PC-9 (cell line): ENCODE data around the gene LCOR. TPM values are rescaled to one million over a fixed set of nuclear protein-coding genes. Genes with fewer than 3 reads are reported as not detected.

Experiments
- BruUV-seq: library from RNA; stranded (reverse); fragments of 400-500 nt; replicated peaks from 2 replicates; lab custom pipeline; 2021; lab: Mats Ljungman, UMichigan
- CTCF ChIA-PET: fragments of 300-600 bp; sonication (Branson Sonifier 250); formaldehyde crosslinking; loops from one replicate; lab custom pipeline; 2022; ENCODE audit warnings: antibody characterized with exemption; lab: Charles Lee
- POLR2A ChIA-PET: fragments of 300-600 bp; sonication (Branson Sonifier 250); formaldehyde crosslinking; loops from one replicate; lab custom pipeline; 2022; ENCODE audit warnings: antibody characterized with exemption; ENCODE audit not compliant: unreplicated experiment; lab: Charles Lee
- DNase-seq, 2 experiments: peaks; one replicate each; pipeline versions ENCODE4 v3.0.0 to v3.0.0-alpha.2; 2015 to 2022; ENCODE audit warnings: mixed read lengths in 1 of 2
- H2AFZ ChIP-seq: fragments of 200-600 bp; sonication (generic); 2 replicates; pipeline ENCODE4 v1.8.1; 2017; ENCODE audit warnings: antibody characterized with exemption
- H3F3A ChIP-seq: fragments of 200-600 bp; sonication (generic); 2 replicates; pipeline ENCODE4 v1.8.1; 2017; ENCODE audit warnings: antibody characterized with exemption, mild to moderate bottlenecking, low read depth; ENCODE audit not compliant: insufficient read depth
- H3K27ac ChIP-seq: fragments of 200-600 bp; sonication (generic); 2 replicates; pipeline ENCODE4 v1.6.1; 2016; ENCODE audit warnings: mixed run types
- H3K27me3 ChIP-seq: fragments of 200-600 bp; sonication (generic); 2 replicates; pipeline ENCODE4 v1.6.1; 2016; ENCODE audit warnings: low read depth, mixed run types; ENCODE audit not compliant: insufficient read depth
- H3K36me3 ChIP-seq: fragments of 200-600 bp; sonication (generic); 2 replicates; pipeline ENCODE4 v1.6.1; 2016; ENCODE audit warnings: low read depth, mixed run types
- H3K4me1 ChIP-seq: fragments of 200-600 bp; sonication (generic); replicated peaks from 2 replicates; pipeline ENCODE4 v1.6.1; 2016; ENCODE audit warnings: mixed run types; ENCODE audit not compliant: insufficient read depth
- H3K4me2 ChIP-seq: fragments of 200-600 bp; sonication (generic); 2 replicates; pipeline ENCODE4 v1.6.1; 2017; ENCODE audit warnings: mixed run types
- H3K4me3 ChIP-seq: fragments of 200-600 bp; sonication (generic); 2 replicates; pipeline ENCODE4 v1.6.1; 2016; ENCODE audit warnings: mixed run types
- H3K79me2 ChIP-seq: fragments of 200-600 bp; sonication (generic); 2 replicates; pipeline ENCODE4 v1.6.1; 2017; ENCODE audit warnings: low read depth, mixed run types
- H3K9me2 ChIP-seq: fragments of 200-600 bp; sonication (generic); 2 replicates; pipeline ENCODE4 v1.8.1; 2017; ENCODE audit warnings: mild to moderate bottlenecking; ENCODE audit not compliant: insufficient read depth
- H3K9me3 ChIP-seq: fragments of 200-600 bp; sonication (generic); 2 replicates; pipeline ENCODE4 v1.8.1; 2016; ENCODE audit warnings: low read depth; ENCODE audit not compliant: insufficient read depth
- H4K20me1 ChIP-seq: fragments of 200-600 bp; sonication (generic); 2 replicates; pipeline ENCODE4 v1.8.1; 2017; ENCODE audit not compliant: insufficient read depth
- EZH2 ChIP-seq: fragments of 200-600 bp; sonication (generic); IDR thresholded peaks from 2 replicates; pipeline ENCODE4 v1.8.0; 2017; ENCODE audit warnings: antibody characterized with exemption, low read depth
- intact Hi-C: fragments of 100-400 bp; cut with micrococcal nuclease; formaldehyde crosslinking; loops from one replicate; pipeline ENCODE4 v1.10.0; 2022; ENCODE audit not compliant: unreplicated experiment
- total RNA-seq: library from RNA; stranded (reverse); gene quantifications from 2 replicates; pipeline ENCODE4 v1.2.3, GENCODE V29; 2021
- TF ChIP-seq, protein P1 (sequence below): fragments of 200-600 bp; sonication (generic); conservative IDR thresholded peaks from 2 replicates; pipeline ENCODE4 v1.6.1; 2017; ENCODE audit warnings: mixed run types, antibody characterized with exemption, mild to moderate bottlenecking, moderate library complexity

The LCOR gene
- total RNA-seq, 1 experiment from 2014 or later: 36.4 TPM

DNA sequence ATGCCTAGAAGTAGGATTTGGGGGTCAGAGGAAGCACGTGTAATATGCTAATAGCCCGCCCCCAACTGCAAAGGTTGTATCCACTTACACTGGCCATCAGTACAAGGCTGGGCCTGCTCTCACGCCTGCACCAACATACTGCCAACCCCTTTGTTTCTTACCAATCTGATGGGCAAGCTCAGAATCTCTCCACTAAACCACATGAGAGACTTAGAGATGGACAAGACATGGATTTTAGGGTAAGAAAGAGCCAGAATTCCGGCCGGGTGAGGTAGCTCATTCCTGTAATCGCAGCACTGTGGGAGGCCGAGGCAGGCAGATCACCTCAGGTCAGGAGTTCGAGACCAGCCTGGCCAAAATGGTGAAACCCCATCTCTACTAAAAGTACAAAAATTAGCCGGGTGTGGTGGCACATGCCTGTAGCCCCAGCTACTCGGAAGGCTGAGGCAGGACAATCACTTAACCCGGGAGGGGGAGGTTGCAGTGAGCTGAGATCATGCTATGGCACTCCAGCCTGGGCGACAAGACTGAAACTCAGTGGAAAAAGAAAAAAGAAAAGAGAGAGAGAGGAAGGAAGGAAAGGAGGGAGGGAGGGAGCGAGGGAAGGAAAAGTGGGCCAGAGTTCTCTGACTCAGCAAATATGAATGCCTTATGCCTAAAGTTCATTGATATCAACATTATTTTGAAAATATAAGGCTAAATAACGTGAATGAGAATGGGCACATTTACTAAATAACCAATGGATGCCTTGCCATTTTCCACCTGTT, 191.5 kb downstream of the LCOR start:
- DNase-seq: no peak
- peaks cover 14% of the 10 kb centered on the region for H3K4me1 ChIP-seq
- H3F3A ChIP-seq: no peaks in the 10 kb centered on the region
- intact Hi-C loops: no loop called here
- no peaks in the 10 kb centered on the region for H3K27me3 ChIP-seq
- H3K4me2 ChIP-seq: peak overlapping the region; percentile 69
- no peaks in the 10 kb centered on the region for H4K20me1 ChIP-seq
- no peak for TF ChIP-seq EZH2
- TF ChIP-seq, protein P1, sequence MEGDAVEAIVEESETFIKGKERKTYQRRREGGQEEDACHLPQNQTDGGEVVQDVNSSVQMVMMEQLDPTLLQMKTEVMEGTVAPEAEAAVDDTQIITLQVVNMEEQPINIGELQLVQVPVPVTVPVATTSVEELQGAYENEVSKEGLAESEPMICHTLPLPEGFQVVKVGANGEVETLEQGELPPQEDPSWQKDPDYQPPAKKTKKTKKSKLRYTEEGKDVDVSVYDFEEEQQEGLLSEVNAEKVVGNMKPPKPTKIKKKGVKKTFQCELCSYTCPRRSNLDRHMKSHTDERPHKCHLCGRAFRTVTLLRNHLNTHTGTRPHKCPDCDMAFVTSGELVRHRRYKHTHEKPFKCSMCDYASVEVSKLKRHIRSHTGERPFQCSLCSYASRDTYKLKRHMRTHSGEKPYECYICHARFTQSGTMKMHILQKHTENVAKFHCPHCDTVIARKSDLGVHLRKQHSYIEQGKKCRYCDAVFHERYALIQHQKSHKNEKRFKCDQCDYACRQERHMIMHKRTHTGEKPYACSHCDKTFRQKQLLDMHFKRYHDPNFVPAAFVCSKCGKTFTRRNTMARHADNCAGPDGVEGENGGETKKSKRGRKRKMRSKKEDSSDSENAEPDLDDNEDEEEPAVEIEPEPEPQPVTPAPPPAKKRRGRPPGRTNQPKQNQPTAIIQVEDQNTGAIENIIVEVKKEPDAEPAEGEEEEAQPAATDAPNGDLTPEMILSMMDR: no peak
- CTCF ChIA-PET: interaction anchor here (2.9 kb wide), 1 partner anchor 13 kb away, joined by 11 read pairs; no protein-coding TSS in a partner anchor
- no peaks in the 10 kb centered on the region for H3K79me2 ChIP-seq
- H2AFZ ChIP-seq: no peak overlapping the region
- POLR2A ChIA-PET: no interaction called here
- H3K4me3 ChIP-seq: no peak overlapping the region
- no peaks in the 10 kb centered on the region for H3K9me2 ChIP-seq
- BruUV-seq: no TSS peak
- H3K27ac ChIP-seq: peak overlapping the region; percentile 40
- no peaks in the 10 kb centered on the region for H3K36me3 ChIP-seq
- H3K9me3 ChIP-seq: no peaks in the 10 kb centered on the region

GRCh38 chr10:97024168-97025073, 192.3 kb downstream of the LCOR start:
- Histone ChIP-seq H4K20me1 (no peaks in the 10 kb centered on the region), H3F3A (no peaks in the 10 kb centered on the region), H3K4me2 (peak overlapping the region; percentile 69), H3K27ac (peak overlapping the region; percentile 40), H3K9me3 (no peaks in the 10 kb centered on the region), H3K79me2 (no peaks in the 10 kb centered on the region), H3K4me3 (peak overlapping the region; percentile 39; the same call in 1 of the 2 replicates), H2AFZ (no peak overlapping the region), H3K36me3 (no peaks in the 10 kb centered on the region), H3K9me2 (no peaks in the 10 kb centered on the region), H3K27me3 (no peaks in the 10 kb centered on the region), H3K4me1 (peaks cover 14% of the 10 kb centered on the region)
- no peak for TF ChIP-seq EZH2
- TF ChIP-seq, protein P1: no peak
- BruUV-seq: no TSS peak
- intact Hi-C loops: no loop called here
- peak; percentile 30 to 77 for DNase-seq
- ChIA-PET POLR2A (interaction anchor here (0.7 kb wide), 2 partner anchors 187 to 250 kb away, joined by 3 to 5 read pairs; no protein-coding TSS in a partner anchor), CTCF (interaction anchor here (0.6 to 2.9 kb wide), 2 partner anchors 9 to 12 kb away, joined by 3 to 11 read pairs; no protein-coding TSS in a partner anchor)

DNA sequence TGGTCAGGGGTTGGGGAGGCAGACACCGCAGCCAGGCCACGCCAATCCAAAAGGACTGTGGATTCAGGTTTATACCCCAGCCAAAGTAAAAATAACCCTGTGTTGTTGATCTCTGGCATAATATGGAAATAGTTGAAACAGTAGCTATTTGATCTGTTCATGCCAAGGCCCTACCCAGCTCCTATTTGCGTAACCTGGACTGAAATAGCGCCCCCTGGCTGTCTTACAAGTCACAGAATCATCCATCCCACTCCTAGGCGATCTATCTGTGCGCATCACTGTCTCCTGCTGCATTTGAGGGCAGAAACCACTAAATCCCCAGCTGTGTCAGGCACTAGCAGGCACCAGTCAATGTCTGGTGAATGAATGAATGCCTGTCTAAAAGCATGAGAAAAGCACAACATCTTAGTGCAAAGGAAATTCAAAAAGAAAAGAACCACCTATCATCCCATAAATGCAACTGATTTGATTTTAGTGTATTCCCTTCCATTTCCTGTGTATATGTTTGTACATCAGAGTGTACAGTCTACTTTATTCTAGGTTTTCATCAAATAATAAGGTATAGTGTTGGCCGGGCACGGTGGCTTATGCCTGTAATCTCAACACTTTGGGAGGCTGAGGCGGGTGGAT, 193.6 kb downstream of the LCOR start:
- Histone ChIP-seq H3K27ac (no peak overlapping the region), H3K27me3 (no peaks in the 10 kb centered on the region), H3K4me1 (peaks cover 14% of the 10 kb centered on the region), H3K36me3 (no peaks in the 10 kb centered on the region), H3K9me3 (no peaks in the 10 kb centered on the region), H3K4me3 (no peak overlapping the region), H3K4me2 (no peak overlapping the region), H3K9me2 (no peaks in the 10 kb centered on the region), H4K20me1 (no peaks in the 10 kb centered on the region), H3K79me2 (no peaks in the 10 kb centered on the region), H2AFZ (no peak overlapping the region), H3F3A (no peaks in the 10 kb centered on the region)
- intact Hi-C loops: no loop called here
- no TSS peak for BruUV-seq
- DNase-seq: no peak
- ChIA-PET CTCF (interaction anchor here (0.6 to 2.9 kb wide), 2 partner anchors 11 to 56 kb away, joined by 4 to 11 read pairs; no protein-coding TSS in a partner anchor), POLR2A (no interaction called here)
- no peak for TF ChIP-seq EZH2
- TF ChIP-seq, protein P1: peak; percentile 56
